ELF-1 (cell line): Measurements from ENCODE around the gene FCHSD2.
"Not testable (repeated sequence)": the region's sequence is repeated elsewhere in the genome, so short reads cannot be mapped to it uniquely, and the experiment has no call there.

Experiments used
- DNase-seq: peaks from one replicate; pipeline ENCODE4 v3.0.0-alpha.2; 2016; ENCODE audit warnings: low read depth, low spot score

Gene FCHSD2

DNA sequence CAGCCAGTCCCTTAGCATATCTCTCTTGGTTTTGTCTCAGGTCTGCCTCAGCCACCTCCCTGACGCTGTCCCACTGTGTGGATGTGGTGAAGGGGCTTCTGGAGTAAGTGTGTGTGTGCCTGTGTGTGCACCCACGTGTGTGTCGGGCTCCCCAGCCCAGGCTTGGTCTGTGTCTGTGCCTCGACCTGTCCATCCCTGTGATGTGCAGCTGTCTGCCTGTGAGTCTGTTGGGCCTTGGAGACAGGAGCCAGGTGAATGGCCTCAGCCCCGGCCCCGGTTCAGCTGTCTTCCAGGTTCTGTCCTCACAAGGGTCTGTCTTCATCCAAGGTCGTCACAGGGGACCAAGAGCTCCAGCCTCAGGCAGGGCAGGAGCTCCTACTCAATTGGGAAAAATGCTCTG lies 318.1 kb downstream of the FCHSD2 start:
- DNase-seq: no peak

DNA sequence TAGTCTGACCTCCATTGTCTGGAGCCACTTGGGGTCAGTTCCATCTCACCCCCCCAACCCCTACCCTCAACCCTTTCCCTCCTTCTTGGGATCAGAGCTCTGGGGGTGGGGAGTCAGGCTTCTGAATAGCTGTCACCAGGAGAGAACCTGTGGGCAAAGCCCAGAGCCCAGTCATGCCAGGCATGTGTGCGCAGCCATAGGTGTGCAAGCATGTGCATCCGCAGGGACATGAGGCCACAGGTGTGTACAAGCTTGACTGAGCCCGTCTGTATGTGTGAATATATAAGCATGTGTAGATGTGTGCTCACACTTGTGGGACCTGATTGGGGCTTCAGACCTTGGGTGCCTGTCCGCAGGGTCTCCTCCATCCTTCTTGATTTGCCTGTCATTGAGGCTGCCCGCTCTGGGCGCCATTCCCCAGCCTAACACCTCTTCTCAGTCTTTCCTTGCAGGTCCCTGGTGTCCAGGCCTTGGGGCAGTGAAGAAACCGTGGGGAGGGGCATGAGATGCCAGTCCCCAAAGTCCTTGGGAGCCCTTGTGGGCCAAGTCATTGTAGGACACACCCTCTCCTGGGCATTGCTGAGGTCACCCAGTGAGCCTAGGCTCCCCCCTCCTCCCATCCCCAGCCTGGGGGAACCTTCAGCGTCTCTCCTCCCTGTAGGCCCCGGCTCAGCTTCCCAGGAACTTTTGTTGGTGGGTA lies 318.9 kb downstream of the FCHSD2 start:
- no peak for DNase-seq

DNA sequence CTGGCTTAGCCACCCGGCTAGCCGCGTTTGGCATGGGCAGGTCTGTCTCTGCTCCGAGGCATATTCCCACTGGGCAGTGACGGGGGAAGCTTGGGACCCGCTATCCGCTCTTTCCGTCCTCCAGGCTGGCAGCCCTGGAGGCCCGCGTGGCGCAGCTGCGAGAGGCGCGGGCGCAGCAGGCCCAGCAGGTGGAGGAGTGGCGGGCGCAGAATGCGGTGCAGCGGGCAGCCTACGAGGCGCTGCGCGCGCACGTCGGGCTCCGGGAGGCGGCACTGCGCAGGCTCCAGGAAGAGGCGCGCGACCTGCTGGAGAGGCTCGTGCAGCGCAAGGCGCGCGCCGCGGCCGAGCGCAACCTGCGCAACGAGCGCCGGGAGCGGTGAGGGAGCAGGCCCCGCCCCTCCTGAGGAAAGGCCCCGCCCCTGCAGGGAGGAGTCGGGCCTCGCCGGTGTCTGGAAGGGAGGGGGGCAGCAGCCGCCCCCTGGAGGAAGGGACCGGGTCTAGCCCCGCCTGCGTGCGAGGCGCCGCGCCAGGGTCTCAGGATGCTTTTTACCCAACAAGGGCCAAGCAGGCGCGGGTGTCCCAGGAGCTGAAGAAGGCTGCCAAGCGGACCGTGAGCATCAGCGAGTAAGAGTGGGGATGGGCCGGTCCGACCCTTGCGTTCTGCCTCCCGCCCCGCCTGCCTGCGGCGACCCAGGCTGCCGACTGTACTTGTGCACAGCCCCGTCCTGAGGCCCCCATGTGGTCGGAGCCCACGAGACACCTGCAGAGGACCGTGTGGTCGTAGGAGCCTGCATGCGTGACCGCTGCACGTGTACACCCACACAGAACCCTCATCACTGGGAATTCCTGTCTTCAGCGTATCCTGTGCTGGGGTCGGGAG lies 320.0 kb downstream of the FCHSD2 start:
- peak; percentile 97 for DNase-seq

DNA sequence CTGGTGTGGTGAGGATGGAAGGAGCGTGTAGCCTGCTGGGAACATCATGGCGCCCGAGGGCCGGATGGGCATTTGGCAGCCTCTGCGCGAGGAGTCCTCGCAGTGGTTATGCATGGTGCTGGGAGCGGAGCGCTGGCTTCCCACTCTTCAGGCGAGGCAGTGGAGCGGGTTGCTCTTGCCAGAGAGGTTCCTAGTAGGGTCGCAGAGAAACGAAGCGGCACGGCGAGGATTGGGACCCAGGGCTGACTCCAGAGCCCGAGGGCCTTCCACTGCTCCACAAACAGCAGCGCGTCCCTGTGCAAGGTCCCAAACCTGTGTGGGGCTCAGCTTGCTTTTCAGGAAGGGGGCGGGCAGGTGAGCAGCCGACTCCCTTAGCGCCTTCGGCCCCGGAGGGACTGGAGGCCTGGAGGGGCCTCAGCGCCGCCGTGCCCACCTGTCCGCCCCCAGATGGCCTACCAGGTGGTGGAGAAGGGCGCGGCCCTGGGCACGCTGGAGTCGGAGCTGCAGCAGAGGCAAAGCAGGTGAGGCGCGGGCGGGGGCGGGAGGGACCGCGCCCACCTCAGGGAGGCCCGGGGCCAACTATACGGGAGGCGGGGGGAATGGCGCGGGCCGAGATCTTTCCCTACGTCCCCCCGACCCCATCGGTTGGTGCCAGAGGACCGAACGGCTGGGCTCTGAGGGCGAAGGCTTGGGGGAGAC lies 320.7 kb downstream of the FCHSD2 start:
- DNase-seq: peak; percentile 38

DNA sequence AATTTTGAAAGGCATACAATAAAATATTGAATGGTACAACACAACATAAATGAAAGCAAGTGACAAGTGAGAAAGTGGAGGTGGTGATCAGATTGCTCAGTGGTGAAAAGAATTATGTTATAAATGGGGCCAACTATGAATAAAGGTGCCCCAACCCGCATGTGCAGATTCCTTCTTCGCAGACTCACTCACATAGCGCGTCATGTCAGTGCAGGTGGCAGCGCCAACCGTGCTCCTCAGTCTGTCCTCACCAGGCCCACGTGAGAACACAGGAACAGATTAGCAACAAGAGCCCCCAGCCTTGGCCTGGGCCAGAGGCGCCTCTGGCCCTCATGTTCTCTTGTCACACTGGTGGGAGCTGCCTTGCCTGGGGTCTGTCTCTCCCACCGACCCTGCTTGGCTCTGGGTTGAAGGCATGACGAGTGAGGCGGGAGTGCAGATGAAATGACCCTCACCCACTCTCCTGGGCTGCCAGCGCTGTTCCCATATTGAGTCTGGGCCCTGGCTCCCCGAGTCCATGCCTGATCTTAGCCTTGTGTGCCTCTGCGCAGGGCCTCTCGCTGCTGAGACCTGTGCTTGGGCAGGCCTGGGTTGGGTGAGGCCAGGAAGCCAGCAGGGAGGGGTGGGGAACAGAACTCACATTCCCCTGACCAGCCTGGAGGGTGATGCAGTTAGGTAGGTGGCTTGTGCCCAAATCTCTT lies 321.5 kb downstream of the FCHSD2 start:
- DNase-seq: no peak

DNA sequence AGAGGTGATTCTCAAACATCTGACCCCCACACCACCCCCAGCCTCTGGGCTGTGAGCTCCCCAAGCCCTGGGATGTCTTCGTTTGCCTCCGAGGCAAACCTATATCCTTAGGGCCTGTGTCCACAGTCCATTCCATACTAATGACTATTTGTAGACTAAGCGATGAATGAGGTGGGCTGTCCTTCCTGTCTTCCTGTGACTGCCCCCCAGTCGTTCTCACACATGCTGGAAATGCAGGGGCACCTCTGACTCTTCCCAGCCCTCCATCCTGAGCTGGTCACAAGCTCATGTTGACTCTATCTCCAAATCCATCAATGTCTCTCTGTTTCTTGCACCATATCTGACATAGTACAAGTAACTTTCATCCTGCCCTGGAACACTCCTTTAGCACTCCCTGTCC lies 323.1 kb downstream of the FCHSD2 start:
- DNase-seq: no peak

DNA sequence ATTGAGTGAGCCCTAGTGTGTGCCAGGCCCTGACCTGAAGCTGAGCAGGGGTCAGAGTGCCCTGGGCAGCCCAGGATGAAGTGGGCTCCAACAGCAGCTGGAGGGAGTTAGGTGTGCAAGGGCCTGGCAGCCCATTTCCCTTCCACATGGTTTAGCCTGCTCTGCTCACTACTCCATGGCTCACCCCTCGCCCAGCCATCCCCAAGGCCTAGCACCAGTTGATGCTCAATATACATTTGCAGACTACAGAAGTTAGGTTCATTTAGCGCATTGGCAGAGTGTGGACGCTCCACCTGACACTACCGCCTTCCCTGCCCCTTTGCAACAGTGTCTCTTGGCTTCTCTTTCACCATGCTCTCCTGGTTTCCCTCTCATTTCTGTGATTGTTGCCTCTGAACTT lies 324.2 kb downstream of the FCHSD2 start:
- DNase-seq: no peak

DNA sequence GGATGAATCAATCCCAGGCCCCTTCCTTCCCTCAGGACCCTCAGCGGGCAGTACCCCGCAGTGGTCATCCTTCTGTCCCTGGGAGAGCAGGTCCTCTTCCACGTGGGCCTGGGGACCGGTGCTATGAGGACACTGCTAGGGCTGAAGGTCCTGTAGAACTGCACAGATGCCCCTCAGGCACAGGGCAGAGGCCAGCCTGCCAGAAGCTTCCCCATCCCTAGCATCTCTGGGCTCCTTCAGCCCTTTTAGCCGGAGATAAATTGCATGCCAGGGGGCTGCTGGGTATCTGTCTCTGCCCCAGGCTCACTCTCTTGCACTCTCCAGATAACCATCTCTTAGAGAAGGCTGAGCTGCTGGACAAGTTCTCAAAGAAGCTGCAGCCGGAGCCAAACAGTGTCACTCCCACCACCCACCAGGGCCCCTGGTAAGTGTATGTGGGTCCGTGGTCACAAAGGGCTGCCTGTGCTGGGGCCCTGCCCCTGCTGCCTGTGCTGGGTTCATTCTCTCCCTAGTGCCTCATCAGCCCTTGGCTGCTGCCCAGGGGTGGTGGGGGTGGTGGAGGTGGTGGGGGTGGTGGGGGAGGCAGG lies 325.6 kb downstream of the FCHSD2 start:
- DNase-seq: peak; percentile 65

DNA sequence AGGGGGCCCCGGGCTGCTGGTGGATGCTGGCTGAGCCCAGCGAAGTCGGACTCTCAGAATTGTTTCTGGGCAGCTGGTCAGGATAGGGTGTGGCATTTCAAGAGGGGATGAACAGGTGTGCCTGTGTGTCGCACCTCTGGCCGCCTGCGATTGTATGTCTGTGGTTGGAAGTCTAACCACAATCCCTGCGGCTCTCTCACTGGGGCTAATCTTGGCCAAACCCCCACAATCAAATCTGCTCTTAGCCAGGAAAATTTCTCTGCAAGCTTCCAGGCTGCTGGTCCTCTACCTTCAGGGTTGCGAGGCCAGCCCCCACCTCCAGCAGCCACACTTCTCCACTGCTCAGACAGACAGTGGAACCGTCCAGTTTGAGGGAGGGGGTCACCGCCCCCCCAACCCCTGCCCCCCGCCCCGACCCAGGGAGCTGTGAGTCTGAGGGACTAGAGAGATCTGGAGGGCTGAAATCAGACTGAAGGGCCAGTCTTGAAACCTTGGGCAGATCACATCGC lies 327.0 kb downstream of the FCHSD2 start:
- no peak for DNase-seq

DNA sequence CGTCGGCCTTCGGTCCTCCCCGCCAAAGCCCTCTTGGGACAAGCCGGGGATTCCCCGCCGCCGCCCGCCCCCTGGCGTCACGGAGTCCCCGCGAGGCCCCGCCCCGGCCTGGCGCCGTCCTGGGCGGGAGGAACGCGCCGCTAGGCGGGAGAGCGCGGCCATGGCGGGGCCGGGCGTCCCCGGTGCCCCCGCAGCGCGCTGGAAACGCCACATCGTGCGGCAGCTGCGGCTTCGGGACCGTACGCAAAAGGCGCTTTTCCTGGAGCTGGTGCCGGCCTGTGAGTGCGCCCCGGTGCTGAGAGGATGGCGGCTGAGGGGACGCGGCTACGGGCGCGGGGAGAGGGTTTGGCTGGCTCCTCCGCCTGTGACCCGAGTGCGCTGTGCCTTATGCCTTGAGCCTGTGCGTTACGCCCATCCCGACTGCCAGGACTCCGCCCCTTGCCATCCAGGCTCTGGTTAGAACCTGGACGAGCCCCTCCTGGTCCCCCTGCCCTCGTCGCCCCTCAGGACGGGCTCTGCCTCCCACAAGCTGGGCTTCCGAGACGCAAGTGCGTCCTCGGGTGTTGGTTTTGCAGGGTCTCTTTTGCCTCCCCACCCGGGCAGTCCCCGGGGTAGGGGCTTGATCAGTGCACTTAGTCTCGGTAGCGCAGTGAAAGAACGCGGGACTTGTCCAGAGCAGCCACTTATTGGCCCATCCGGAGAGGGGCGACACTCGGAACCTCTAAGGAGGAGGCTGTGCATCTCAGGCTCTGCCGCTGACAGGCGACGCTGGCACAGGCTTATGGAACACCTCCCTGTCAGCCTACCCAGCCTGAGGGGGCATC lies 327.6 kb downstream of the FCHSD2 start, which contains the start of gene ATG16L2:
TSS of gene ATG16L2 (plus strand) at position 126 of the 824 bp plus-strand sequence. CDS start at position 161, 35 bp downstream.
- peak; percentile 89 for DNase-seq

DNA sequence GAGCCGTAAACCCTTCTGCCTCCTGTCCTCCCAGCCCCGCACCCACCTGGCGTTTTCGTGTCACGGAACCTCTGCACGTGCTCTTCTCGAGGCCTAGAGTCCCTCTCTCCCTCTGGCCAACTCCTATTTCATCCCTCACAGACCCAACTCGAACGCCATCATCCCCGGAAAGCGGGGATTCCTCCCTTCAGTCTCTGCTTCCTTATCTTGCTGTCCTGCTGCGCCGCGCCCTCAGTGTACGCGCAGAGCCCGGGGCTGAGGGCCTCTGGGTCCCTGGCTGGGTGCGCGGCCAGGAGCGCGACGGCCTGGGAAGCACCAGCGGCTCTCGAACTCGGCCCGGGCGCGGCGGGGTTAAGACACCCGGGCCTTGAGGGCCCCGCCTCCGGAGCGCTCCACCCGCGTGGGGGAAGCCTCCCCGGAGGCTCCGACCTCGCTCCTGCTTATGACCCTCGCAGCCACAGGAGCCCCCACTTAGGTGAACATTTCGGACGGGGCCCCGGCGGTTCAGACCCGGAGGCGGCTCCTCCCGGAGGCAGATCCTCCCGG lies 328.3 kb downstream of the FCHSD2 start:
- DNase-seq: peak; percentile 85

DNA sequence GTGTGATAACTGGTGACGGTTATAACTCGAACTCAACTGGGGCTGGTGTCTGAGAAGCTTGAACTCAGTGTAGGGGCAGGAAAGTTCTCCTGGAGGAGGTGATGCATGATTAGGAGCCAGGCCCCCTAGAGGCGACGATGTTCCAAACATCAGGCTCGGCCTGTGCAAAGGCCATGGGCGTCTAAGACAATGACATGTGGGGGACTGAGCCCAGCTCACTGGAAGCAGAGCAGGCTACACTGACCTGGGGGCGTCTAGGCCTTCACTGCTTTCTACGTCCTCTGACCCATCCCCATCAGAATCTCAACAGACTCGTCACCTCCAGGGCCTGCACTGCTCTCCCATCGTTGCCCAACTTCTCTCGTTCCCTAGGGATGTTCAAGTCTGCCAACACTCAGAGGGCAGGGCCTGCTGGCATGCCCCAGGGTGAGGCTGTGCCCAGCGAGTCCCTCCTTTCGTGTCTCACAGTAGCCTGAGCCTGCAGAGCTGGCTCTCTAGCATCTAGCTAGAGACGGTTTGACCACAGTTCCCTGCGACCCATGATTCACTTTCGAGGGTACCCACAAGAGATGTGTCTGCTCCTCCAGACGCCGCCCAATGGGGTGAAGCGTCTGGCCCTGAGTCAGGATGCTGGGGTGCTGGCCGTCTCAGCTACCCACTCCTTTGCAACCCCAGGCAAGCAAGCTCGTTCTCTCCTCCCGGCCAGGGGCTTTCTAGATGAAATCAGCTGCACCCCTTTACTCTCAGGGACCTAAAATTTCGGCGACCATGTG lies 329.0 kb downstream of the FCHSD2 start:
- peak; percentile 86 for DNase-seq

DNA sequence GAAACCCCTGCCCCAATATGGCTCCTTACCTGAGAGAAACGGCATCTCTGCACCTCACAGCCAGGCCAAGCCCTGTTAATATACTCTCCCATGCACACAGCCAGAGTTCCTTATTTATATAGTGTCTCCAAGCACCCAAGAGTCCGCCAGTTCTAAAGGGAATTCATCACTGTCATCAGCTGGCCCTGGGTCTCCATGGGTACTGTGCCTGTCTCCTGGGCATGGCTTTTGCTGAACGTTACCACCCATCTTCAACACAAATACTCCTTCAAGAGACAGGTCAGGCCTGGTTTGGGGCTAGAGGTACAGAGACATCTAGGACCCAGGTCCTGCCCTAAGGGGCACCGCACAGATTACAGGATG lies 329.5 kb downstream of the FCHSD2 start:
- peak; percentile 23 for DNase-seq

DNA sequence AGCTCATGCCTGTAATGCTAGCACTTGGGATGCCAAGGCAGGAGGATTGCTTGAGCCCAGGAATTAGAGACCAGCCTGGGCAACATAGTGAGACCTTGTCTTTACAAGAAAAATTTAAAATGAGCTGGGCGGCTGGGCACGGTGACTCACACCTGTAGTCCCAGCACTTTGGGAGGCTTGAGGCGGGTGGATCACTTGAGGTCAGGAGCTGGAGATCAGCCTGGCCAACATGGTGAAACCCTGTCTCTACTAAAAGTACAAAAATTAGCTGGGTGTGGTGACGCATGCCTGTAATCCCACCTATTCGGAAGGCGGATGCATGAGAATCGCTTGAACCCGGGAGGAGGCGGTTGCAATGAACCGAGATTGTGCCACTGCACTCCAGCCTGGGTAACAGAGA lies 330.4 kb downstream of the FCHSD2 start:
- not testable (repeated sequence) for DNase-seq

DNA sequence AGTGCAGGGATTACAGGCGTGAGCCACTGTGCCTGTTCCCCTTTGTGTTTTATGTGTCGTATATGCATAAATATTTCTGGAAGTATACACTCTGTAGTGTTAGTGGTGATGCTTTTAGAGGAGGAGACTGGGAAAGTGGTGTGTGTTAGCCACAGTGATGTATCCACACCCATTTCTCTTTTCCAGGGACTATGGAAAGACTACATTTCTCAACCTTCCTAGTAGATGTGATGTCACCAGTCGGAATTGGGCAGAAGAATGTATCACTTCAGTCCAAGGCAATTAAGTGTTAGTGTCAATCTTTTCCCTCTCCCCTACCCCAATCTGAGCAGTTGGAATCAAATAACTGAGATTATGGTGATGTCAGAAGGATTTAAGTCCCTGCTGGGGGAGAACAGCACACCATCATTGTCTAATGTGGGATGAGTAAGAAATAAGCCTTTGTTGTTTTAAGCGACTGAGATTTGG lies 333.8 kb downstream of the FCHSD2 start:
- DNase-seq: no peak

DNA sequence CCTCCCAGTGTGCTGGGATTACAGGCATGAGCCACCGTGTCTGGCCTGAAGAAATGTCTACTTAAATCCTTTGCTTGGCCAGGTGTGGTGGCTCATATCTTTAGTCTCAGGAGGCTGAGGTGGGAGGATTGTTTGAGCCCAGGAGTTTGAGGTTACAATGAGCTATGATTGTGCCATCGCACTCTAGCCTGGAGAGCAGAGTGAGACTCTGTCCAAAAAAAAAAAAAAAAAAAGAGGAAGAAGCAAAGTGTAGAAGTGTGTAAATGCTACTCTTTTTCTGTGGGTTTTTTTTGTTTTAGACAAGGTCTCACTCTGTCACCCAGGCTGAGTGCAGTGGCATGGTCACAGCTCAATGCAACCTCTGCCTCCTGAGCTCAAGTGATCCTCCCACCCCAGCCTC lies 334.3 kb downstream of the FCHSD2 start:
- no peak for DNase-seq

DNA sequence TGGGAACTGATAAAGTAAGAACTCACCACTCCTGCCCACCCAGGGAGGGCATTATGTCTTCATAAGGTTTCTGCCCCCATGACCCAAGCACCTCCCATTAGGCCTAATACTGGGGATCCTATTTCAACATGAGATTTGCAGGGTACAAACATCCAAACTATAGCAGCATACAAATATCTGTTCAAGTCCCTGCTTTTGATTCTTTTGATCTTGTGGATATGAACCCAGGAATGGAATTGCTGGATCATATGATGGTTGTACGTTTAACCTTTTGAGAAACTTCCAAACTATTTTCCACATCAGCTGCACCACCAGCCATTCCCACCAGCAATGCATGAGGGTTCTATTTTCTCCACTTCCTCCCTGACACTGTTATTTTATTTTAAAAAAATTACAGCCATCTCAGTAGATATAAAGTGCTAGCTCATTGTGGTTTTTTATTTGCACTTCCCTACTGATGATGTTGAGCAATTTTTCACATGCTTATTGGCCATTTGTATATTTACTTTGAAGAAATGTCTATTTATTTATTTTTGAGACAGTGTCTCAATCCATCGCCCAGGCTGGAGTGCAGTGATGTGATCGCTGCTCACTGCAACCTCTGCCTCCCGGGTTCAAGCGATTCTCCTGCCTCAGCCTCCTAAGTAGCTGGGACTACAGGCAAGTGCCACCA lies 335.0 kb downstream of the FCHSD2 start:
- no peak for DNase-seq

DNA sequence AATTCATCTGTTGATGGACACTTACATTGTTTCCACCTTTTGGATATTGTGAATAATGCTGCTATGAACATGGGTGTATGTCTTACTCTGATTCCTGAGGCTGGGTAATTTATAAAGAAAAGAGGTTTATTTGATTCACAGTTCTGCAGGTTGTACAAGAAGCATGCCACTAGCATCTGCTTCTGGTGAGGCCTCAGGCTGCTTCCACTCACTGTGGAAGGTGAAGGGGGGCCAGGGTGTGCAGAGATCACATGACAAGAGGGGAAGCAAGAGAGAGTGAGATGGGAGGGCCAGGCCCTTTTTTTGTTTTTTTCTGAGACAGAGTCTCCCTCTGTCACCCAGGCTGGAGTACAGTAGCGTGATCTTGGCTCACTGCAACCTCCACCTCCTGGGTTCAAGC lies 335.7 kb downstream of the FCHSD2 start:
- not testable (repeated sequence) for DNase-seq
